HG03520 (cell line): ENCODE results near the gene FCGBP.
A peak's percentile ranks its signal among the peaks of the same experiment; 100 is the strongest.
"Not testable (repeated sequence)": the region's sequence is repeated elsewhere in the genome, so short reads cannot be mapped to it uniquely, and the experiment has no call there.

Source experiments
- ATAC-seq: cut with Tn5 transposase; IDR thresholded peaks from one replicate; pipeline ENCODE4 v1.9.1; 2021; ENCODE audit warnings: mild to moderate bottlenecking, moderate library complexity; ENCODE audit not compliant: unreplicated experiment

Gene FCGBP

DNA sequence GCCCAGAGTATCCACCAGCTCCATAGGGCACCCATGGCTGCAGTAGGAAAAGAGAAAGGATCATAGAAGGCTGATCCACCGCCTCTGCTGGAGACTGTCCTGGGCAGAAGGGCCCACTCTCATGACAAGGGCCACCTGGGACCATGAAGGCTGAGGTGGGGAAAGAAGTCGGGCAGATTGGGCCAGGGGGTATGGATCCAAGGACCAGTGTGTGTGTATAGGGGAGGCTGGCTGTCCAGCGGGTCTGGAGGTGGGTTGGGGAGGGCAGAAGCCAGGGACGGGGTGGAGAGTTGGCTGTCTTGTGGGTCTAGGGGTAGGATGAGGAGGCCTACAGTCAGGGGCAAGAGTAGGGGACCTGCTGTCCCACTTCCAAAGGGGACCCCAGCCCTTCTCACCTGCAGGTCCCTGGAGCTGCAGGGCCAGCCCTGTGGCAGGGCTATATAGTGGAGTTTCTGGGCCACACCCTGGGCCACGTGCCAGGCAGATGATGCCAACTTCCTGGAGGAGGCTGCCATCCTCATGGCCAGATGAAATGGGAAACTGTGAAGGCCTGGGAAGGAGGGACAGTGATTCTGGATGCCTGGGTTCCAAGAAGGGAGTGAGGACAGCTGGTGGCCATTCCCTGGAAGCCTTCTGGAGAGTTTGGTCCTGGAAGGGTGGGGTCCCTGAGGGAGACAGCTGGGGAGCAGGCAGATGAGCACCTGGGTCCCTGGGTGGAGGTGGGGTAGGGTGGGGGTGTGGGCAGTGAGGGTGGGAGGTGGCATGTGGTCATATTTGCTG is at the start of gene FCGBP:
Gene FCGBP (minus strand): TSS at position 51 of the 780 bp plus-strand sequence.
- ATAC-seq: no peak

DNA sequence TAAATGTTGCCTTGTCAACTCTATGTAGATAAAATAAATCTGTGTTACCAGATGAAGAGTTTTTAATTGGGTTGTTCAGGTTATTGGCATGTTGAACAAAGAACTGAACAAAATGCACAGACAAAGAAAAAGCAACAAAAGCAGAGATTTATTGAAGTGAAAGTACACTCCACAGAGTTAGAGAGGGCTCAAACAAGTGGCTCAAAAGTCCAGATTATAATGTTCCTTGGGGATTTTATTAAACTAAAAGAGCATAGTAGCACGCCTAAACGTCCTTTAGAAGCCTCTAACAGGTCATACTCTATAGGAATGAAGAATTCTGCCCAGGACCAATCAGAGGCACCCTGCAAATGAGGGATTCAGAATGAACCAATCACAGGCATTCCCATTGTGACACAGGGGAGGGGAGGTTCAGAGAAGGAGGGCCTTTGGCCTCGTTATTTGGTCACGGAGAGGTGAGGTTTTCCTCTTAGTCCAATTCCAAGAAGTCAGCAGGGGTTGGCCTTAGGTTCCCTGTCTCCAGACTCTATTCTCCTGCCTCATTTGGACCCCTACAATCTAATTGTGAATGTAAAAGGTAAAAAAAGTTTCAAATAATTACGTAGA is 49.4 kb upstream of the FCGBP start:
- no peak for ATAC-seq

DNA sequence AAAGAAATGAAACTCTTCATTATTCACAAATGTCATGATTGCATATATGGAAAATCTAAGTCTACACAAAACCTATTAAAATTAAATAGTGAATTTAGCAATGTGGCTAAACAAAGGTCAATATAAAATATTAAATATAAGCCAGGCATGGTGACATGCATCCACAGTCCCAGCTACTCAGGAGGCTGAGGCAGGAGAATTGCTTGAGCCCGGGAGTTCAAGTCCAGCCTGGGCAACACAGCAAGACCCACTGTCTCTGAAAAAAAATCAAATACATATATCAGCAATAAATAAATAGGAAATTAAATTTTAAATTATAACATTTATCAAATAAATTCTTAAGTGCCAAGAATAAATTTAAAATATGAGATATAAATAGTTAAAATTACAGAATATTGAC is 48.4 kb upstream of the FCGBP start:
- no peak for ATAC-seq

DNA sequence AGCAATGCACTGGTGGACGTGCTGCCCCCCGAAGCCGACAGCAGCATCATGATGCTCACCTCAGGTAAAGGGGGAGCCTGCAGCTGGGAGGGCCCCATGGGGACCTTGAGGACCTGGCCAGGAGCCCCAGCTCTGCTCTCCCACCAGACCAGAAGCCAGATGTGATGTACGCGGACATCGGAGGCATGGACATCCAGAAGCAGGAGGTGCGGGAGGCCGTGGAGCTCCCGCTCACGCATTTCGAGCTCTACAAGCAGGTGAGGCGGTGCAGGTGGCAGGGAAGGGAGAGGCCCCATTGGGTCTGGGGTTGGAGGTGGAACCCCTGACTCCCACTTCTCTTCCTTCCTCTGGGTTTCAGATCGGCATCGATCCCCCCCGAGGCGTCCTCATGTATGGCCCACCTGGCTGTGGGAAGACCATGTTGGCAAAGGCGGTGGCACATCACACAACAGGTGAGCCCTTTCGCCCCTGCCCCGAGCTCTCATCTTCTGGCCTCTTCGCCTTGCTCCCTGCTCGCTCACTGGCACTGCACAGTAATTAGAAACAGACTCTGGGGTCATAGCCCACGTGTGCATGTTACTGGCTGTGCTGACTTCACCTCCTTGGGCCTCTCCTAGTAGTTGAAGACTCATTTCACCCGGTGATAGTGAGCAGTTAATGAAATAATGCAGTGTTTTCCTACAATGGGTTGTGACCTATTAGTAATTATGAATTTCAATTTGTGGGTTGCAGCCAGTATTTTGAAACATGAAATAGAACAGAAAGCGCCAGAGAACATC is 40.1 kb upstream of the FCGBP start:
- no peak for ATAC-seq

DNA sequence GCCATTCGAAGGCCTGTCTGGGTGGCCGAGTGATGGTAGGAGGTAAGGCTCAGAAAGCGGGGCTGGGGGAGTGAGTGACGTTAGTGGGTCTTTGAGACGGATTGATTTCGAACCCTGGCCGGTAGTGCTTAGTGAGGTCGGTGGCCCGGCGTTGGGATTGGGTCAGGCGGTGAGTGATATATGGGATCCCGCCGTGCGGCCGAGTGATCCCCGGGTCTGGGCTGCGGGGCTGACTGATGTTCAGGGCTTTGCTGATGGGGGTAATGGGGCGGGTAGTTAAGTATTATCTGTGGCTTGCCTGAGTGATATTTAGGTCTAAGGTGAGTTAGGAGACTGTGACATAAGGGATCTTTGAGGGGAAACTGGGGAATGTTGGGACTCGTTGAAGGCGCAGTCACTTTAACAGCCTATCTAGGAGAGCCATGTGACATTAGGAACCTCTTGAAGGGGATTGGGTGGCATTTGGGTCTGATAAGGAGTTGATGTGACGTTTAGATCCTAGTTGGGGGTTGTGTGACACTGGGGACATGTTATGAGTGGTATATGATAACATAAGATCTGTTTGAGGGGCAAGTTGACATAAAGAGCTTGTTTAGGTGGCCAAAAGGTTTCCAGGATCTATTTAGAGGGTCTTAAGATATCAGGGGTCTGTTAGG is 37.1 kb upstream of the FCGBP start:
- no peak for ATAC-seq

DNA sequence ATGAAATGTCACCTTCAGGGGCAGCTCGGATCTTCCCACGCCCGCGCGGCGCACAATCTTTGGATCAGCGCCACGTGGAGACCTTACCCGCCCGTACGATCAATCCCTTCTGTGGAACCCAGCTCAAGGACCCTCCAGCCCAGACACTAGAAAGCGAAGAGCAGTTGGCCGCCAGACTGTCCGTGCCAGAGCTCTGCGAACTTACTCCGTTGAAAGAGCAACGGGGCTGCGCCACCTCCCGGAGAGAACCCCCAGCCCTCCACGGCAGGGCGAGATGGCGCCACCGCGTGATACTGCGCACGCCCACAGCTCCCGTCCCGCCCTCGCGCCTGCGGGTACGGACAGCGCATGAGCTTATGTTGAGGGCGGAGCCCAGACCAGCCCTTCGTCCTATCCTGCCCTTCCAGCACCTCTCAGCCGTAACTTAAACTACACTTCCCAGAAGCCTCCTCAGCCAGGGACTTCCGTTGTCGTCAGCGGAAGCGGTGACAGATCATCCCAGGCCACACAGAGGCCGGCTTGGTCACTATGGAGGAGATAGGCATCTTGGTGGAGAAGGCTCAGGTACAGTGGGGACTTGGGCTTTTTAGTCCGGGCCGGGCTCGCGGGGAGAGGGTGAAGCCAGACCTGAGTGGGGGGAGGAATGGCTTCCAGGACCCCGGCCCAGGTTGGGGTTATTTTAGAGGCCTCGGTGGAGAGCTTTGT is 36.4 kb upstream of the FCGBP start, which contains the start of gene PSMC4:
Gene PSMC4 (plus strand): TSS at position 491 of the 705 bp plus-strand sequence. CDS start 38 bp downstream, at position 529.
- ATAC-seq: peak; percentile 96

DNA sequence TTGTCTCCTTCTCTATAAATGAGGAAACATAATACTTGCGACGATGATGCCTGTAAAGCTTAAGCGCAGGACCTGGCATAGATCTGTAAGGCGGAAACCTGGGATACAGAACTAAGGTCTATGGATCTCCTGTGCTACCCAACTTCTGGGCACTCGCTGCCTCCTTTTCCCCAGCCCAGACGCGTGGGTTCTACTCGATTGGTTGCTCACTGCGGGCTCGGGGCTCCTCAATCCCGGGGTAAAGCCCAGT is 35.9 kb upstream of the FCGBP start:
- peak; percentile 10 for ATAC-seq

DNA sequence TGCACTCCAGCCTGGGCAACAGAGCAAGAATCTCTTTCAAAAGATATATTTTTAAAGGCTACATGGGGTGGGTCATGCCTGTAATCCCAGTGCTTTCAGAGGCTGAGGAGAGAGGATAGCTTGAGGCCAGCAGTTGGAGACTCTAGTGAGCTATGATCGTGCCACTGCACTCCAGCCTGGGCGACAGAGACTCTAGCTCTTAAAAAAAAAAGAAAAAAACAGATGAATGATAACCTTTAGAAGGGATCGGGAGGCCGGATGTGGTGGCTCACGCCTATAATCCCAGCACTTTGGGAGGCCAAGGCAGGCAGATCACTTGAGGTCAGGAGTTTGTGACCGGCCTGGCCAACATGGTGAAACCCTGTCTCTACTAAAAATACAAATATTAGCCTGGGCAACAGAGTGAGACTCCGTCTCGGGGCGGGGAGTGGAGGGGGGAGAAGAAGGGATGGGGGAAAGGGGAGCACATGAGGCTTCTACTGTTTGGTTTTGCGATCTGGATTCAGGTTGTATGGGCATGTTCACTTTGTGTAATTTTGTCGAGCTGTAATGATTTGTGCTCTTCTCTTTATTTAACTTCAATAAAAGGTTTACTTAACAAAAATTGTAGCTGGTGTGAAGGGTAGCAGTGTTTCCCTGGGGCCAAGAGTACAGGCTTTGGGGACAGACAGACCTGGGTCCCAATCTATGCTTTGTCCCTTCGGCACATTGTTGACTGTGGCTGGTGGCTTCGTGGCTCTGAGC is 35.4 kb upstream of the FCGBP start:
- ATAC-seq: no peak

DNA sequence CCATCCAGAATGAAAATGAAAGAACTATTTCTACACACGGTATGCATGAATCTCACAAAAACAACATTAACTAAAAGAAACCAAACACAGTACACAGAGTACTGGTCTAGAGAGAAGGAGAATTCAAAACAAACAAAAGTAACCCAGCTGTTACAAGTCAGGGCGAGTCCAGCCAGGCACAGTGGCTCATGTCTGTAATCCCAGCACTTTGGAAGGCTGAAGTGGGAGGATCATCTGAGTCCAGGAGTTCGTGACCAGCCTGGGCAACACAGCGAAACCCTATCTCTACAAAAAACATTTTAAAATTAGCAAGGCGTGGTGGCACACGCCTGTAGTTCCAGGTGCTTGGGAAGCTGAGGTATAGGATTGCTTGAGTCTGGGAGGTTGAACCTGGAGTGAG is 34.8 kb upstream of the FCGBP start:
- ATAC-seq: no peak

DNA sequence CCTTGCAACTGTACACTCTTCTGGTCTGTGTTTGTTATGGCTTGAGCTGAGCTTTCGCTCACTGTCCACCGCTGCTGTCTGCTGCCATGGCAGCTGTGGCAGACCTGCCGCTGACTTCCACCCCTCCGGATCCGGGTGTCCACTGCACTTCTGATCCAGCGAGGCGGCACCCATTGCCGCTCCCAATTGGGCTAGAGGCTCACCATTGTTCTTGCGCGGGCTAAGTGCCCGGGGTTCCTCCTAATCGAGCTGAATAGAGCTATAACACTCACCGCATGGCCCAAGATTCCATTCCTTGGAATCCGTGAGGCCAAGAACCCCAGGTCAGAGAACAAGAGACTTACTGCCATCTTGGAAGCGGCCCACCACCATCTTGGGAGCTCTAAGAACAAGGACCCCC is 34.4 kb upstream of the FCGBP start:
- no peak for ATAC-seq

DNA sequence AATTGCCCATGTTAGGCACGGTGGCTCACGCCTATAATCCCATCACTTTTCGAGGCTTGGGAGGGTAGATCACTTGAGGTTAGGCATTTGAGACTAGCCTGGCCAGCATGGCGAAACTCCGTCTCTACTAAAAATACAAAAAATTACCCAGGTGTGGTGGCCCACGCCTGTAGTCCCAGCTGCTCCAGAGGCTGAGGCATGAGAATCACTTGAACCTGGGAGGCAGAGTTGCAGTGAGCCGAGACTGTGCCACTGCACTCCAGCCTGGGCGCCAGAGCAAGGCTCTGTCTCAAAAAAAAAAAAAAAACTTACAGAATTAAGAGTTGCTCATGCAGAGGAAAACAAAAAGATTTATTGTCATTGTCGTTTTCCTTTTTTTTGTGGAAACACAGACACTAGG is 33.1 kb upstream of the FCGBP start:
- ATAC-seq: no peak

DNA sequence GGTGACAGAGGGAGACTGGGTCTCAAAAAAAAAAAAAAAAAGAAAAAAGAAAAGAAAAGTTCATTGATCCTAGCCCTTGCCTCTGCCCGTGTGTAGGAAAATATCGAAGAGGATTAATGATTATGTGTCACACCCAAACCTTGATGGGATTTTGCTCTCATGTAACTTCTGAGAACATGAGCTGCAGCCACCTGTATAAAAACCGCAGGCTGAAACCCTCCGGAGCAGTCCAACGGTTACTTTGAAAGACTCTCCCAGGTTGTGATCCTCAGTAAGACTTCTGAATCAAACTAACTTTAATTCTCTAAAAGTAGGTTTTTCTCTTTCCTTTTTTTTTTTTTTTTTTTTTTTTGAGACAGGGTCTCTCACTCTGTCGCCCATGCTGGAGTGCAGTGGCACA is 32.2 kb upstream of the FCGBP start:
- no peak for ATAC-seq

DNA sequence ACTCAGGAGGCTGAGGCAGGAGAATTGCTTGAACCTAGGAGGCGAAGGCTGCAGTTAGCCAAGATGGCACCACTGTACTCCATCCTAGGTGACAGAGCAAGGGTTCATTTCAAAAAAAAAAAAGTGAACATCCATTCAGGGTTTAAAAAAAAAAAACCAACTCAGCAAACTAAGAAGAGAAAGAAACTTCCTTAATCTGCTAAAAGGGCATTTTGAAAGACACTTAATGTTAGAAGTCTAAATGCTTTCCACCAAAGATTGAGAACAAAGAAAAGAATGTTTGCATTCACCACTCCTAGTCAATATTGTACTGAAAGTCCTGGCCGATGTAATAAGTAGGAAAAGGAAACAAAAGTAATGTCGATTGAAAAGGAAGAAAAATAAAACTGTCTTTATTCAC is 29.5 kb upstream of the FCGBP start:
- no peak for ATAC-seq

DNA sequence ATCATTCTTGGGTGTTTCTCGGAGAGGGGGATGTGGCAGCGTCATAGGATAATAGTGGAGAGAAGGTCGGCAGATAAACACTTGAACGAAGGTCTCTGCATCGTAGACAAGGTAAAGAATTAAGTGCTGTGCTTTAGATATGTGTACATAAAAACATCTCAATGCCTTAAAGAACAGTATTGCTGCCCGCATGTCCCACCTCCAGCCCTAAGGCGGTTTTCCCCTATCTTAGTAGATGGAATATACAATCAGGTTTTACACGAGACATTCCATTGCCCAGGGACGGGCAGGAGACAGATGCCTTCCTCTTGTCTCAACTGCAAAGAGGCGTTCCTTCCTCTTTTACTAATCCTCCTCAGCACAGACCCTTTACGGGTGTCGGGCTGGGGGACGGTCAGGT is 25.0 kb upstream of the FCGBP start:
- not testable (repeated sequence) for ATAC-seq

DNA sequence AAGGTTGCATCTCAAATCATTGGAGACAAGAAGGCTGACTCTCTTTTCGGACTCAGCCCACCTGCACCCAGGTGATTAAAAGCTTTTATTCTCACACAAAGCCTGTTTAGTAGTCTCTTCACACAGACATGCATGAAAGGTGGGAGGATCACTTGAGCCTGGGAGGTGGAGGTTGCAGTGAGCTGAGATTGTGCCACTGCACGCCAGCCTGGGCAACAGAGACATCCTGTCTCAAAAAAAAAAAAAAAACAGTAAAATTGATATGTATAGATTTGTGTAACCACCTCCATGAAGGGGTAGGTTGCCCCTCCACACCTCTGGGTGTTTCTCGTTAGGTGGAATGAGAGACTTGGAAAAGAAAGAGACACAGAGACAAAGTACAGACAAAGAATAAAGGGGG is 24.5 kb upstream of the FCGBP start:
- not testable (repeated sequence) for ATAC-seq

DNA sequence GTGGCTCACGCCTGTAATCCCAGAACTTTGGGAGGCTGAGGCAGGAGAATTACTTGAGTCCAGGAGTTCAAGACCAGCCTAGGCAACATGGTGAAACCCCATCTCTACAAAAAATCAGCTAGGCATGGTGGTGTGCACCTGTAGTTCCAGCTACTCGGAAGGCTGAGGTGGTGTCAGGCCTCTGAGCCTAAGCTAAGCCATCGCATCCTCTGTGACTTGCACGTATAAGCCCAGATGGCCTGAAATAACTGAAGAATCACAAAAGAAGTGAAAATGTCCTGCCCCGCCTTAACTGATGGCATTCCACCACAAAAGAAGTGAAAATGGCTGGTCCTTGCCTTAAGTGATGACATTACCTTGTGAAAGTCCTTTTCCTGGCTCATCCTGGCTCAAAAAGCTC is 23.5 kb upstream of the FCGBP start:
- ATAC-seq: not testable (repeated sequence)

DNA sequence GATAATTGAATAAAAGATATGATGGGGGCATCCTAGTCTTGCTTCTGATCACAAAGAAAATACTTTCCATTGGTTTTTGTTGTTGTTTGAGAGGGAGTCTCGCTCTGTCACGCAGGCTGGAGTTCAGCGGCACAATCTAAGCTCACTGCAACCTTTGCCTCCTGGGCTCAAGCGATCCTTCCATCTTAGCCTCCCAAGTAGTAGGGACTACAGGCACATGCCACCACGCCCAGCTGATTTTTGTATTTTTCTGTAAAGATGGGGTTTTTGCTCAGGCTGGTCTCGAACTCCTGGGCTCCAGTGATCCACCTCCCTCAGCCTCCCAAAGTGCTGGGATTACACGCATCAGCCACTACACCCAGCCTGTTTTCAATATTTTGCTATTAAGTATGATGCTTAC is 19.5 kb upstream of the FCGBP start:
- ATAC-seq: no peak

DNA sequence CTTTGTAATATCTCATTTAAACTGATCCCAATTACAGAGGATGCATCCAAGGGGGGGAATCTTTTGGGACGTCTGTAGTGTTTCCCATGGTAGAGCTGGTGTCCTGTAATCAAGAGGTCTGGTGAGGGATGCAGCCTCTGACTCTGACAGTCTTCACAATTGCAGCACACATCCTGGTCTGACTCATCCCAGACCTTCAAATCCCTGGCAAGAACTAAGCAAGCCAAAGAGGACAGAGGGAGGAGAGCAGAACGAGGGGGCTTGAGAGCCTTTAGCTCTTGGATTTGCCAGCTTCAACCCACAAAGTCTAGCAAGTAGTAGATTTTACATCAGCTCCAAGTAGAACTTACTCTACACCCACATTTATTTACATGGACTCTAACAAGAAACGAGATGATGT is 17.3 kb upstream of the FCGBP start:
- no peak for ATAC-seq

DNA sequence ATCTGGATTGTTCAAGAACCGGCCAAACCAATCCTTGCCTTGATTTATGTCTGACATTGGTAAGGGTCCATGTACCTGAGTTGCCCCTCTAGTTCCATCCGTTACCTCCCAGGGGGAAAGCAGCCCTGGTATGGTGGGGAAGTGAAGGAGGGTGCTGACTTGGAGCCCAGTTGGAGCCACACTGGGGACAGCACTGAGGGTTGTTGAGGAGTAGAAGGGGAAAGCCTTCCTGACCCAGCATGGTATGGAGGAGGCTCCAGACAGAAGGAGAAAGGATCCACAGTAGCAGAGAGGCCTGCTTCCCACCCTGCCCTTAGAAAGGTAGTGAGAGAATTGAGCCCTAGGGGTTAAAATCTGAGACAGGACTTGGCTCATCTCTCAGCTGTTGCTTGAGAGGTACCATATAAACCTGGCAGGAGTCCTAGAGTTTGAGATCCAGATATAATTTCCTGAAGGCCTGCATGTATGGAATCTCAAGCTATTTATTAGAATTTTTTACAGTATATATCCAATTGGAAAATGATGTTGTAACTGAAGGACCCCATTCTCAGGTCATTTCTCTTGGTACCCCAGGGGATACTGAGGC is 16.7 kb upstream of the FCGBP start:
- ATAC-seq: no peak
